Measurements from ENCODE around the gene ZBTB7C. TPM values are rescaled to one million over a fixed set of nuclear protein-coding genes. Genes with fewer than 3 reads are reported as not detected.

The ZBTB7C gene
- total RNA-seq, 2 experiments from 2014 or later = 0.05 TPM; not detected in 1

DNA sequence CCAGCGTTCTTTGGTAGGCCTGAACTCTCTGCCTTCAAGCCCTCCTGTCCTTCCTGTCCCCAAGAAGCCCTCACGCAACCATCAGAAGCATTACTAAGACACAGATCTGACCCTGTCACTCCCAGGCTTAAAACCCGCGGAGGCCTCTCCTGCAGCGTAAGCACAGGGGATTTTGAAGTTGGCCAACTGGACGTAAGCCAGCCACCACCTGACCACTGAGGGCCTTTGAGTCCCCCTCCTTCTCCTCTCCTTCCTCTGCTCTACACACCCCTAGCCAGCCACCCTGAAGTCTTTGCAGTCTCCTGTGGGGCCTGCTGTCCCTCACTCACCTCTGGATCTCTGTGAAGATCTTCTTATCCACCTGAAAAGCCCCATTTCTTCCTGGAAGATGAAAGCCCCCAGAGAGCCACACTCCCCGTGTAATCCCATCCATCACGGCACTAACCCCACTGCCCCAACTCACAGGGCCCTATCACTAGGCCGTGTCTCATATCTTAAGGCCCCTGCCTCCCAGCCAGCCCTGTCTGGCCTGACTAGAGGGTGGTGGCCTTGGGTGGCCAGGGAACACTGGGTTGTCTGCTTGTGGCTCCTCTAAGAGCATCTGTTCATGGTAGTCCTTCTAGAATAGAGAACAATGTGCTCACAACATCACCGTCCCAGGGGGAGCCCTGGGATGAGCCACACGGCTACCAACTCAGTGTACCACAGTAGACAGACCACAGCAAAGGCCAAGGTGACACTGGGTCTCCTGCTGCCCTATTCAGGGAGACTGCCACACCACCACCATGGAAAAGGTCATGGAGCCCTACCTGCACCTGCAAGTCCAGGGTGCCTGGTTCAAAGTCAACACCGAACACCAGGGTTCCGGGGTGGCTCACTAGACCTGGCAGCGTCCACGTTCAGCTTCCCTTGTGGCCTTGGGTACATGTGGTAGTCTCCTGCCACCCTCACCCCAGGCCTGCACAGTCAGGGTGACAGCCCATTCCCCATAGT, 191.6 kb downstream of the ZBTB7C start:
- no peaks in the 10 kb centered on the region for H3K9me3 Mint-ChIP-seq
- POLR2A ChIA-PET = no interaction called here
- no peak for DNase-seq
- H3K4me1 Mint-ChIP-seq (ENCODE audit: low read depth) = no peaks in the 10 kb centered on the region
- H3K36me3 Mint-ChIP-seq = no peaks in the 10 kb centered on the region
- H3K27ac Mint-ChIP-seq = no peak overlapping the region
- CTCF ChIA-PET = no interaction called here
- intact Hi-C loops (cut with micrococcal nuclease) = no loop called here
- no peaks in the 10 kb centered on the region for H3K27me3 Mint-ChIP-seq
- no peak overlapping the region for H3K4me3 Mint-ChIP-seq

DNA sequence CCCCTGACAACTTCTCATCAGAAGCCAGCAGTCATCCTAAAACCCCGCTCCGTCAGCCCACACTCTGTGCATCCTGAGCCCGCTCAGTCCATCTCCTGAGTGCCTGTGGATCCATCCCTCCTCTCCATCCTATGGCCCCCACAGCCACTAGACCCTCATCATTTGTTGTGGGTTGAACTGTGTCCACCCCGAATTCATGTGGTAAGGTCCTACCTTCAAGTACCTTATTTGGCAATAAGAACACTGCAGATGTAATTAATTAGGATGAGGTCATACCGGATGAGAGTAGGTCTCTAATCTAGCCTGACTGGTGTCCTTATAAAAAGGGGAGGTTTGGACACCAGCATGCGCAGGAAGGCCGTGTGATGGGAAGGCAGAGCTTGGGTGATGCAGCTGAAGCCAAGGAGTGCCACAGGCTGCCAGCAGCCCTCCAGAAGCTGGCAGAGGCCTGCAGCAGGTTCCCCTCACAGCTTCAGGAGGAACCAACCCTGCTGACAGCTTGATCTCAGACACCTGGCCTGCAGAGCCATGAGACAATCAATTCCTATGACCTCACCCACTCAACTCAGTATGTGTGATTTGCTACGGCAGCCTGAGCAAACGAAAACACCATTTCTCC, 192.4 kb downstream of the ZBTB7C start:
- no peaks in the 10 kb centered on the region for H3K36me3 Mint-ChIP-seq
- CTCF ChIA-PET = no interaction called here
- intact Hi-C loops (cut with micrococcal nuclease) = no loop called here
- H3K27ac Mint-ChIP-seq = no peak overlapping the region
- POLR2A ChIA-PET = no interaction called here
- no peak for DNase-seq
- H3K27me3 Mint-ChIP-seq = no peaks in the 10 kb centered on the region
- no peaks in the 10 kb centered on the region for H3K4me1 Mint-ChIP-seq (ENCODE audit: low read depth)
- no peak overlapping the region for H3K4me3 Mint-ChIP-seq
- H3K9me3 Mint-ChIP-seq = no peaks in the 10 kb centered on the region

DNA sequence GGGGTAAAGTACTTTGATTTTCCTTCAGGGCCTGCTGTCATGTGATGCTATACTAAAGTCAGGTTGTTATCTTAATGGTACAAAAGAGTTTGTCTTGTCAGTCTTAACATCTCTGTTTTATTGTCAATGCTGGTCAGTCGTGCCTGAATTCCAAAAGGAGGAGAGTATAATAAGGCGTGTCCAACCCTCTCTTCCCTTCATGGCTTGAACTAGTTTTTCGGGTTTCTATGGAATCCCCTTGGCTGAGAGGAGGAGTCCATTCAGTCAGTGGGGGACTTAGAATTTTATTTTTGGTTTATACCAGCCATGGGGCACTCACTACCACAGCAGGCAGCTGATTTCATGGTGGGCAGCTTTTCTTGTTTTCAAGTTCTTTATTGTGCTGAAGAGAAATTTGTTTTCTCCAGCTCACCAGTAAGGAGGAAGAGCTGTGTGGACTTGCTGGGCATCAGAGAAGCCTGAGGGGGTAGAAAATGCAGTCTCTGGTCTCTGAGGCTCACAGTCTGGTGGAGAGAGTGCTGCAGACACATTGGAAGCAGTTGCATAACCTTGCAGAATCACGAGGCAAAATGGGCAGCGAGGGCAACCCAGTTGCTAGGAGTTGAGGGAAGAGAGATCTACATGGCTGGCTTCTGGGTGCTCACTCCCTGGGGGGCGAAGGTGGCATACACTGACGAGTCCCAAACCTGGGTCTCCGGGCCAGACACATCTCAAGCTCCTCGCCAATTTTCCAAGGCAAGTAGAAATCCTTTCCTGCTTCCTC, 193.1 kb downstream of the ZBTB7C start:
- Mint-ChIP-seq H3K27ac (no peak overlapping the region), H3K4me3 (no peak overlapping the region), H3K36me3 (no peaks in the 10 kb centered on the region), H3K4me1 (ENCODE audit: low read depth) (no peaks in the 10 kb centered on the region), H3K9me3 (no peaks in the 10 kb centered on the region), H3K27me3 (no peaks in the 10 kb centered on the region)
- intact Hi-C loops (cut with micrococcal nuclease) = no loop called here
- DNase-seq = no peak
- ChIA-PET CTCF (no interaction called here), POLR2A (no interaction called here)

DNA sequence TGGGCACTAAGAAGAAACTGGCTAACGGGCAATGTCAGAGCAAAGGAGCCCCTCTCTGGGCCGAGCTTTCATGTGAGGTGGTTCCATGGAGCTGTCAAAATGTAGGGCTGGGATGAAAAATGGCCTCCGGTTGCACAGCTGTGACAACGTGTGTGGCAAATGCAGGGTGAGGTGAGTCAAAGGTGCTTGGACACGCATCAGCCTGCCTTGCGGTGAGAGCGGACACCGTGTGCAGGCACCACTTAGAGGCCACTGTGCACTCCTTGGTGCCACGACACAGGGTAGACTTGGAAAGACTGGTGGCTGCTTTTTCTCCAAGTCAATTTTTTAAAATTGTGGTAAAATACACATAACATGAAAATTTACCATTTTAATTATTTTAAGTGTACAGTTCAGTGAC, 195.4 kb downstream of the ZBTB7C start:
- no peaks in the 10 kb centered on the region for H3K36me3 Mint-ChIP-seq
- intact Hi-C loops (cut with micrococcal nuclease) = no loop called here
- no peak overlapping the region for H3K27ac Mint-ChIP-seq
- CTCF ChIA-PET = no interaction called here
- H3K4me3 Mint-ChIP-seq = no peak overlapping the region
- H3K4me1 Mint-ChIP-seq (ENCODE audit: low read depth) = no peaks in the 10 kb centered on the region
- no peak for DNase-seq
- POLR2A ChIA-PET = no interaction called here
- peaks cover 10% of the 10 kb centered on the region for H3K27me3 Mint-ChIP-seq
- H3K9me3 Mint-ChIP-seq = no peaks in the 10 kb centered on the region

DNA sequence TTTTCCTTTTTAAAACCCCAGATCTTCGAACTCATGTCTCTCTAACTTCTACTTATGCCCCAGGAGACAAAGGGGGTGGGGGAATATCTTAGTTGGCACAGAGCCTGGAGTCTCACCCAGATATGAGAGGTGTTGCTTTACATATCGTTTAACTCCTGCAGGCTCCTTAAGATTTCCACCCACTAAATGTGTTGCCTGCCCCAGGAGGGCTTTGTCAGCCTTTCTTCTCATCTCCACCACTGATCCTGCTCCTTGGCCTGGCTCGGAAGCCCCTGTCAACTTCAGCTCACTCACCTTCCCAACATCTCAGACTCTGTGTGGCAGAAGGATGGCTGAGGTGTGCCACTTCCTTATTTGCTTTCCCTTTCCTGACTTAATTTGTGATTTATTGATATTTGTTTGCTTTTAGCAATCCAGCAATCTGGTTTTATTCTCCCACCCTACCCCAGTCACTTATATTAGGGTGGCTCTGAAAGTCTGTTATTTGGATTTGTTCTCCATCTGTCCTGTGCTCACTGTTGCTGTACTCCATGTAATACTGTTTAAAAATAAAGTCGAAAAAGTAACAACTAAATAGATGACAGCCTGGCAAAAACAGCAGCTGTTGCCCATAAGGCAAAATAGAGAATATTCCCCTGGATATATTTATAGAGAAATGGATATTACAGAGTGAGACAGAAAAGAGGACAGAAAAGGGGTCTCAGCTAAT, 200.6 kb downstream of the ZBTB7C start:
- DNase-seq = no peak
- intact Hi-C loops (cut with micrococcal nuclease) = no loop called here
- Mint-ChIP-seq H3K36me3 (no peaks in the 10 kb centered on the region), H3K9me3 (no peaks in the 10 kb centered on the region), H3K4me3 (no peak overlapping the region), H3K4me1 (ENCODE audit: low read depth) (no peaks in the 10 kb centered on the region), H3K27me3 (peaks cover 22% of the 10 kb centered on the region), H3K27ac (no peak overlapping the region)
- ChIA-PET POLR2A (no interaction called here), CTCF (no interaction called here)

DNA sequence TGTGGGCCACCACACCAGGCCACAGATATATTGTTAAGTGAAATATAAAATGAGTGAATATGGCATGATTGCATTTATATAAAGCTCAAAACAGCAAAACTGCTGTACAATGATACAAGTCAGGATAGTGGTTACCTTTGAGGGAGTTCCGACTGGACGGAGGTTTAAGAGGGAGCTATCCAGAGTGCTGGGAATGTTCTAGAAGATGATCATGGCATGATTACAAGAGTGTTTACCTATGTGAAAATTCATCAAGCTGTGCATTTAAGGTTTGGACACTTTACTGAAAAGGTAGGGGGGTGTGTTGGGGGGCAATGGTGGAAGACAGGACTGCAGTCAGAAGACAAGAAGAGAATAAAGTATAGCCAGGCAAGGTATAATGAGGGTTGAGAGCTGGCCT, 201.4 kb downstream of the ZBTB7C start:
- DNase-seq = no peak
- no peaks in the 10 kb centered on the region for H3K36me3 Mint-ChIP-seq
- no peak overlapping the region for H3K4me3 Mint-ChIP-seq
- H3K4me1 Mint-ChIP-seq (ENCODE audit: low read depth) = no peaks in the 10 kb centered on the region
- CTCF ChIA-PET = interaction anchor here (0.7 kb wide), 1 partner anchor 306 kb away, joined by 4 read pairs; no protein-coding TSS in a partner anchor
- no peak overlapping the region for H3K27ac Mint-ChIP-seq
- intact Hi-C loops (cut with micrococcal nuclease) = no loop called here
- no peaks in the 10 kb centered on the region for H3K9me3 Mint-ChIP-seq
- POLR2A ChIA-PET = no interaction called here
- peaks cover 25% of the 10 kb centered on the region for H3K27me3 Mint-ChIP-seq

DNA sequence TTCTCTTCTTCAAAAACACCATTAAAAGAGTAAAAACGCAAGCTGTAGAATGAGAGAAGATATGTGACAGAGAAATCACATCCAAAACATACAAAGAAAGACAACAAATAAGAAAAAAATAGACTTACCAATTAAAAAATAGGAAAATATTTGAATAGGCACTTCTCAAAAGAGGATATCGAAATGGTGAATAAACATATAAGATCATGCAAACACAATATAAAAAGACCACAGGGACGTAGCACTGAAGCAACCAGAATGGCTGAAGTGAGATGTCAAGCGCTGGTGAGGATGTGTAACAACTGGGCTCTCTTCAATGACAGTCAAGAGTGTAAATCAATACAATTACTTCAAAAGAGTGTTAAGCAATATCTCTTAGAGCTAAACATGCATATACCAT, 202.3 kb downstream of the ZBTB7C start:
- Mint-ChIP-seq H3K27ac (no peak overlapping the region), H3K4me3 (no peak overlapping the region), H3K36me3 (no peaks in the 10 kb centered on the region), H3K4me1 (ENCODE audit: low read depth) (no peaks in the 10 kb centered on the region), H3K9me3 (no peaks in the 10 kb centered on the region), H3K27me3 (peaks cover 28% of the 10 kb centered on the region)
- no peak for DNase-seq
- POLR2A ChIA-PET = no interaction called here
- intact Hi-C loops (cut with micrococcal nuclease) = no loop called here
- CTCF ChIA-PET = no interaction called here

DNA sequence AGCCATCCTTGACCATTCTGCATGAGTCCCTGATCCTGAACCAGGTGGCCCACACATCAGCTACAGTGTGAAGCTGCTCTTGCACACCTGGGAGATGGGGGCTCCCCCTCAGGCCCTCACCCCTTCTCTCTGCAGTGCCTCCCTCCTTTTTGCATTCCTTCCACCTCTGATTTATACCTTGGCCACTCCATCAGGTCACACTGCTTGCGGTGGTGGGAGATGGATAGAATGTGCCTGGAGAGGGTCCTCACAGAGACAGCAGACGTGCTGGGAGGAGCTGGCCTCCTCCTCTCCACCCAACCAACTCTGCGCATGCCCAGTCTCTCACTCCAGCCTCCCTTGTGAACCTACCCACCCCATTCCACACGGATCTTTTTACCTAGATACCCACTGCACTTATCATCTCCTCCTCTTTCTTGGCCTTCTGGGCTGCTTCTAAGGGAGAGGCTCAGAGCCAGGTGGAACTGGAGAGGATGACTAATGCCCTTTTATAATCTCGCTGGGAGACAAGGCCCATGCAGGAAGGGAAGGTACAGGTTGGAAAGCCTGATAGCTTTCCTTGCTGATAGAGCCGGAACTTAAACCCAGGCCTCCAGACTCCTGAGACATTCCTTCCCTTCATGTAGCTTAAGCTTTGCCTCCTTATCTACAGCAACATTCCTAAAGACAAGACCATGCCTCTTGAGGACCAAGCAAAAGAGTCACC, 205.1 kb downstream of the ZBTB7C start:
- H3K36me3 Mint-ChIP-seq = no peaks in the 10 kb centered on the region
- POLR2A ChIA-PET = no interaction called here
- no peak overlapping the region for H3K4me3 Mint-ChIP-seq
- no peak overlapping the region for H3K27ac Mint-ChIP-seq
- CTCF ChIA-PET = no interaction called here
- H3K9me3 Mint-ChIP-seq = no peaks in the 10 kb centered on the region
- DNase-seq = no peak
- H3K27me3 Mint-ChIP-seq = peaks cover 43% of the 10 kb centered on the region
- intact Hi-C loops (cut with micrococcal nuclease) = no loop called here
- no peaks in the 10 kb centered on the region for H3K4me1 Mint-ChIP-seq (ENCODE audit: low read depth)

DNA sequence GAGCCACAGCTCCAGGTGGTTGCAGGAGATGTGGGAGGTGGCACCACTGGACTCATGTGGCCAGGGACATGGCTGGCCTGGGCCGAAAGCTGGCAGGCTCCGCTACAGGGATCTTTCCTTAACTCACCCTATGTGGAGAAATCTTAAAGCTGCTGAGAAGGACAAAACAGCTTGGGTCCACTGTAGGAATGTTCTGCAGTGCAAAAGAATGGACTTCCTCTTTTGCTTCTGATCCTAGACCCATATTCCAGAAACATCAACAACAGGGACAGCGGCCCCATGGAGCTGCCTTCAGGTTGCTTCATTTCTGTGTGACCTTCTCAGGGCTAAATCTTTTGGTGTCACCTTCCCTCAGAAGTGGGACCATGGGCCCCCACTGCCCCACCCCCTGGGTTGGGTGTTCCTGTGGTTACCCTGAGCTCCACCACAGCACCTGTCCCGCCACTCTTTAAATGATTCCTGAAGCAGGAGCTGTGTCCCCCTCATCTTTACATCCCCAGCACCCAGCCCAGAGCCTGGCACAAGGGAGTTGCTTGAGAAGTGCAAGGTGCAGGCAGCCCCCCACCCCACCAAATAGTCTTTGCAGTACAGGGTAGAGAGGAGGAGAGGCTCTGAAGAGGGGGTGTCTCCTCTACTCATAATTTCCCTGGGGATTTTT, 205.8 kb downstream of the ZBTB7C start:
- no peak overlapping the region for H3K27ac Mint-ChIP-seq
- H3K36me3 Mint-ChIP-seq = no peaks in the 10 kb centered on the region
- peaks cover 43% of the 10 kb centered on the region for H3K27me3 Mint-ChIP-seq
- no peaks in the 10 kb centered on the region for H3K4me1 Mint-ChIP-seq (ENCODE audit: low read depth)
- H3K9me3 Mint-ChIP-seq = no peaks in the 10 kb centered on the region
- POLR2A ChIA-PET = no interaction called here
- CTCF ChIA-PET = no interaction called here
- H3K4me3 Mint-ChIP-seq = no peak overlapping the region
- DNase-seq = no peak
- intact Hi-C loops (cut with micrococcal nuclease) = no loop called here

DNA sequence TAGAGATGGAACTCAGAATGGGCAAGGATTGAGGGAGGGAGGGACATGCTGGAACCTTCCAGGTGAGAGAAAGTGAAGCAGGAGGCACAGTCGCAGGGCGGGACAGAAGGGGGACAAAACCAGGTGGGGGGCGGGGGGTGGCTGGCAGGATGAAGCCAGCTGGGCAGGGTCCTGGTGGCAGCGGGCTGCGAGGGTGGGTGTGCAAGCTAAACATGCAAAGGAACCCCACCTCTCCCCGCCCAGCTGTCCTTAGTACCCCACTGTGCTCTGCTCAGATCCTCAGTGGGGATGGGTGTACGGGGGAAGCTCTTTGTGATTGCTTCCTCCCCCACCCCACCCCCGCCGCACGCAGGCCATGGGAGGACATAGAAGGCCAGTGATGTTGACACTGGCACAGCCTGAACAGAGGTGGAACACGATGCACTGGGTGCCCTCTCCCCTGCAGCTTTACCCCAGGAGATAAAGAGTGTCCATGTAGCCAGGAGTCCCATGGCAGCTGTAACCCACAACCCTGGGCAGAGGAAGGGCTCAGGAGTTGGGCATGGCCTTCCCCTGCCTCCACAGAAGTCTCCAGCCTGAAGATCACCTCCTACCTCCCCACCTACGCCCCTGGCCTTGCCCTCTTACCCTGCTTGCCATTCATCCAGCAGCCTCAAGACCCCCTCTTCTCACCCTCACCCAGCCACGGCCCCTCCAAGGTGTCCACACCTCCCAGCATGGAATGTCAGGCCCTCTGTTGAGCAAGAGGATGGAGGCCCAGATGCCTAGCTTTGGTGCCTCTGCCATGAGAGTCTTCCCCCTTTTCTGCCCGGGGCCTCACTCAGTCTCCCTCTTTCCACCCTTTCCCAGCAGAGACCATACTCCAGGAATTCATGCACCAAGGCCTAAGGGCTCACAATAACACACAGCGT, 206.6 kb downstream of the ZBTB7C start:
- intact Hi-C loops (cut with micrococcal nuclease) = no loop called here
- H3K9me3 Mint-ChIP-seq = no peaks in the 10 kb centered on the region

DNA sequence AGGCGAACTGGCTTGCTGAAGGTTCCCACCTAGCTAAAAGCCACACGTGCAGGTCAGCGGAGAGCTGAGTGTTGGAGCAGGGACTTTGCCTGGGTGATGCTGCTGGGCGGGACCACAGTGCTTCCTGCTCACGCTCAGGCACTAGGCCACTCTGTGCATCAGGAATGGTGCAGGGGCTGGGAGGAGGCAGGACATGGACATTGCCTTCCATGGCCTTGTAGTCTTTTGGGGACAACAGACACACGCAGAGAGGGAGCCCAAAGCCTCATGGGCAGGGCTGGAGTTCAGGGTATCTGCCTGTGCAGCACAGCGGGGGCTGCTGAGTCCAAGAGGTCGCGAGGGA, 207.2 kb downstream of the ZBTB7C start:
- Mint-ChIP-seq H3K36me3 (no peaks in the 10 kb centered on the region), H3K4me3 (no peak overlapping the region), H3K27me3 (peaks cover 41% of the 10 kb centered on the region), H3K9me3 (no peaks in the 10 kb centered on the region), H3K27ac (no peak overlapping the region), H3K4me1 (ENCODE audit: low read depth) (no peaks in the 10 kb centered on the region)
- CTCF ChIA-PET = no interaction called here
- POLR2A ChIA-PET = no interaction called here
- no peak for DNase-seq
- intact Hi-C loops (cut with micrococcal nuclease) = no loop called here

More for the DNA sequence above, 206.6 kb downstream of the ZBTB7C start:
- H3K4me3 Mint-ChIP-seq = no peak overlapping the region
- ChIA-PET CTCF (no interaction called here), POLR2A (no interaction called here)
- DNase-seq = no peak
- H3K4me1 Mint-ChIP-seq (ENCODE audit: low read depth) = no peaks in the 10 kb centered on the region
- H3K27ac Mint-ChIP-seq = no peak overlapping the region
- no peaks in the 10 kb centered on the region for H3K36me3 Mint-ChIP-seq
- H3K27me3 Mint-ChIP-seq = peaks cover 42% of the 10 kb centered on the region
